BE2C (cell line): ENCODE results near the gene FBLIM1.

Source experiments
- DNase-seq: peaks from one replicate; pipeline ENCODE4 v3.0.0-alpha.2; 2020
- H3K27me3 ChIP-seq: fragments of 250-450 bp; sonication (Bioruptor Pico); 2 replicates; pipeline ENCODE4 v1.5.1; 2020; ENCODE audit warnings: mild to moderate bottlenecking
- H3K36me3 ChIP-seq: fragments of 250-450 bp; sonication (Bioruptor Pico); 2 replicates; pipeline ENCODE4 v1.5.1; 2020; ENCODE audit warnings: mild to moderate bottlenecking
- H3K4me1 ChIP-seq: fragments of 250-450 bp; sonication (Bioruptor Pico); 2 replicates; pipeline ENCODE4 v1.5.1; 2020
- H3K4me3 ChIP-seq: 2 replicates; pipeline ENCODE4 v1.5.1; 2011; ENCODE audit warnings: low read depth, low read length
- H3K9me3 ChIP-seq: fragments of 250-450 bp; sonication (Bioruptor Pico); 2 replicates; pipeline ENCODE4 v1.5.1; 2020
- TF ChIP-seq, protein P1 (sequence below): IDR thresholded peaks from 2 replicates; pipeline ENCODE4 v1.5.1; 2012; ENCODE audit warnings: mild to moderate bottlenecking, low read depth, low read length

The FBLIM1 gene

DNA sequence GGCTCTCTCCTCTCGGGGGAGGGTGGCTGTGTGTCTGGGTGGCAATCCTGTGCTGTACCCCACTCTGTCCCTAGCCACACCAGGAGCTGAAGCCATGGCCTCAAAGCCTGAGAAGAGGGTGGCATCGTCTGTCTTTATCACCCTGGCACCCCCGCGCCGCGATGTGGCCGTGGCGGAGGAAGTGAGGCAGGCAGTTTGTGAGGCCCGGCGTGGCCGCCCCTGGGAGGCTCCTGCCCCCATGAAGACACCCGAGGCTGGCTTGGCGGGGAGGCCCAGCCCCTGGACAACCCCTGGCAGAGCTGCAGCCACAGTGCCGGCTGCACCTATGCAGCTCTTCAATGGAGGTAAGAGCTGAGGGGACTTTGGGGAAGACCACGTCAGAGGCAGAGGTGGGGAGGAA is 6.3 kb downstream of the FBLIM1 start:
- no peaks in the 10 kb centered on the region for H3K9me3 ChIP-seq
- DNase-seq = no peak
- H3K36me3 ChIP-seq = no peaks in the 10 kb centered on the region
- TF ChIP-seq, protein P1, sequence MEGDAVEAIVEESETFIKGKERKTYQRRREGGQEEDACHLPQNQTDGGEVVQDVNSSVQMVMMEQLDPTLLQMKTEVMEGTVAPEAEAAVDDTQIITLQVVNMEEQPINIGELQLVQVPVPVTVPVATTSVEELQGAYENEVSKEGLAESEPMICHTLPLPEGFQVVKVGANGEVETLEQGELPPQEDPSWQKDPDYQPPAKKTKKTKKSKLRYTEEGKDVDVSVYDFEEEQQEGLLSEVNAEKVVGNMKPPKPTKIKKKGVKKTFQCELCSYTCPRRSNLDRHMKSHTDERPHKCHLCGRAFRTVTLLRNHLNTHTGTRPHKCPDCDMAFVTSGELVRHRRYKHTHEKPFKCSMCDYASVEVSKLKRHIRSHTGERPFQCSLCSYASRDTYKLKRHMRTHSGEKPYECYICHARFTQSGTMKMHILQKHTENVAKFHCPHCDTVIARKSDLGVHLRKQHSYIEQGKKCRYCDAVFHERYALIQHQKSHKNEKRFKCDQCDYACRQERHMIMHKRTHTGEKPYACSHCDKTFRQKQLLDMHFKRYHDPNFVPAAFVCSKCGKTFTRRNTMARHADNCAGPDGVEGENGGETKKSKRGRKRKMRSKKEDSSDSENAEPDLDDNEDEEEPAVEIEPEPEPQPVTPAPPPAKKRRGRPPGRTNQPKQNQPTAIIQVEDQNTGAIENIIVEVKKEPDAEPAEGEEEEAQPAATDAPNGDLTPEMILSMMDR = no peak
- H3K4me3 ChIP-seq = no peak overlapping the region
- H3K27me3 ChIP-seq = no peaks in the 10 kb centered on the region
- peaks cover 5% of the 10 kb centered on the region; the same call in 1 of the 2 replicates for H3K4me1 ChIP-seq

DNA sequence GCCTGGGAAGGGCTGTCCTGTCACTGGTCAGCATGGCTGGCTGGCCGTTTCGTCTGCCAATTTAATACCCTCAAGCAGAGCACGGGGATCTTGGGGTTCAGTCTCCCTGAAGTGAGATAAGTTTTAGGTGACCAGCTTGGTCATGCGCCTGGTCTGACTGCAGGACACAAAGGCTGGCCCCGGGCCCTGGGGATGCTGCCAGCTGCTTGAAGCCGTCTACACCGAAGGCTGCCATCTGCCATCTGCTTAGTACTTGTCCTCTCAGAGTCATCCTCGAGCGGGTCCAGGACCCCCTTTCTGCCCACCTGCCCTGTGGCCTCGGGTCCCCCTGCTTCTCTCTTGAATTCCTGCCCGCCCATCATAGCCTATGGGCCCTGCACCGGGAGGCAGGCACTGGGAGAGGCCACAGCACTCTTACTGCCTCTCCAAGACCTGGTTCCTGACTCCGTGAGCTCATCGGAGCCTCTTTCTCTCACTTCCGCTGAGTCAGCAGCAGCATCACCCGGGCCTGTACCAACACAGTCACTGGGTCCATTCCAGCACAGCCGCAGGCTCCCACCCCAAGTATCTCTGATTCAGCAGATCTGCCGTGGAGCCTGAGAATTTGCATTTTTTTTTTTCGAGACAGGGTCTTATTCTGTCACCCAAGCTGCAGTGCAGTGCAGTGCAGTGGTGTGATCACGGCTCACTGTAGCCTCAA is 7.0 kb downstream of the FBLIM1 start:
- Histone ChIP-seq H3K9me3 (no peaks in the 10 kb centered on the region), H3K4me1 (peaks cover 5% of the 10 kb centered on the region; the same call in 1 of the 2 replicates), H3K36me3 (no peaks in the 10 kb centered on the region), H3K4me3 (no peak overlapping the region), H3K27me3 (no peaks in the 10 kb centered on the region)
- no peak for DNase-seq
- TF ChIP-seq, protein P1 = no peak

DNA sequence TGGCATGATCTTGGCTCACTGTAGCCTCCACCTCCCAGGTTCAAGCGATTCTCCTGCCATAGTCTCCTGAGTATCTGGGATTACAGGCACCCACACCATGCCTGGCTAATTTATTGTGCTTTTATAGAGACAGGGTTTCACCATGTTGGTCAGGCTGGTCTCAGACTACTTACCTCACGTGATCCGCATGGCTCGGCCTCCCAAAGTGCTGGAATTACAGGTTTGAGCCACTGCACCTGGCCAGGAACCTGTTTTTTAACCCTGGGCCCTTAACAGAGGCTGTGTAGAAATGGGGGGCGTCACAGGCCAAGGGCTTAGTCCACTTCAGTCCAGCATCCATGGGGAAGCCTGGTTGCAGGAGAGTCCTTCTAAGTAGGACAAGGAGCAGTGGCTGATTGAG is 9.3 kb downstream of the FBLIM1 start:
- Histone ChIP-seq H3K9me3 (no peaks in the 10 kb centered on the region), H3K4me3 (no peak overlapping the region), H3K27me3 (no peaks in the 10 kb centered on the region), H3K4me1 (no peaks in the 10 kb centered on the region), H3K36me3 (no peaks in the 10 kb centered on the region)
- TF ChIP-seq, protein P1 = no peak
- no peak for DNase-seq

DNA sequence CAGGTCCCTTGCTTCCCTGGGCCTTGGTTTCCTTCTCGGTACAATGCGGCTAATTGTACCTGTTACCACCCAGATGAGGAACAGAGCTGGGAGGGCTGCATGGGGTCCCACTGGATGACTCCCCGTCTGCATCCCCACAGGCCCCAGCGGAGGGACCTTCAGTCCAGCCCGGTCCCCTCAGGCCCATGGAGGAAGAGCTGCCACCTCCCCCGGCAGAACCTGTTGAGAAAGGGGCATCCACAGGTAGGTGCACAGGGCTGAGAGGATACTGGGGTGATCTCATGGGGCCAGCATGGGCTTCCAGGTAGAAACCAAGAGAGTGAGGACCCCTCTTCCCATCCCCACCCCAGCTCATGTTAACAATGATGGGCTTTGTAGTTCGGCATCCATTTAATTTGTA is 9.8 kb downstream of the FBLIM1 start:
- Histone ChIP-seq H3K27me3 (no peaks in the 10 kb centered on the region), H3K4me3 (no peak overlapping the region), H3K36me3 (no peaks in the 10 kb centered on the region), H3K9me3 (no peaks in the 10 kb centered on the region), H3K4me1 (no peaks in the 10 kb centered on the region)
- no peak for DNase-seq
- TF ChIP-seq, protein P1 = no peak

DNA sequence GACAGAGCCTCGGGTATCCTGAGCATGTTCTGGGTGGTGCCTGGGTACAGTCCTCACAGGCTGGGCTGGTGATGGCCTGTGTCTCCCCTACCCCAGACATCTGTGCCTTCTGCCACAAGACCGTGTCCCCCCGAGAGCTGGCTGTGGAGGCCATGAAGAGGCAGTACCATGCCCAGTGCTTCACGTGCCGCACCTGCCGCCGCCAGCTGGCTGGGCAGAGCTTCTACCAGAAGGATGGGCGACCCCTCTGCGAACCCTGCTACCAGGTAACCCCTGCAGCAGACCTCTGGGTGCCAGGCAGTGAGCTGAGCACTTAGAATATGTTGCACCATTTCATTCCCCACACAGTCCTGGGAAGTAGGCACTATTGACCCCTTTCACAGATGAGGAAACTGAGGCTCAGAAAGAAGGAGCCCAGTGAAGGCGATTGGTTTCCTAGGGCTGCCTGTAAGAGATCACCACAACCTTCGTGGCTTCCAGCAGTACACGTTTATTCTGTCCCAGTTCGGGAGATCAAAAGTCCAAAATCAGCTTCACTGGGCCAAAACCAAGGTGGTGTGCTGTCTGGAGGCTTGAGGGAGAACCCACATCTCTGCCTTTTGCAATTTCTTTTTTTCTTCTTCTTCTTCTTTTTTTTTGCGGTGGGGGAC is 11.8 kb downstream of the FBLIM1 start:
- H3K27me3 ChIP-seq = no peaks in the 10 kb centered on the region
- DNase-seq = no peak
- H3K4me1 ChIP-seq = no peaks in the 10 kb centered on the region
- H3K36me3 ChIP-seq = no peaks in the 10 kb centered on the region
- no peaks in the 10 kb centered on the region for H3K9me3 ChIP-seq
- TF ChIP-seq, protein P1 = no peak
- no peak overlapping the region for H3K4me3 ChIP-seq

DNA sequence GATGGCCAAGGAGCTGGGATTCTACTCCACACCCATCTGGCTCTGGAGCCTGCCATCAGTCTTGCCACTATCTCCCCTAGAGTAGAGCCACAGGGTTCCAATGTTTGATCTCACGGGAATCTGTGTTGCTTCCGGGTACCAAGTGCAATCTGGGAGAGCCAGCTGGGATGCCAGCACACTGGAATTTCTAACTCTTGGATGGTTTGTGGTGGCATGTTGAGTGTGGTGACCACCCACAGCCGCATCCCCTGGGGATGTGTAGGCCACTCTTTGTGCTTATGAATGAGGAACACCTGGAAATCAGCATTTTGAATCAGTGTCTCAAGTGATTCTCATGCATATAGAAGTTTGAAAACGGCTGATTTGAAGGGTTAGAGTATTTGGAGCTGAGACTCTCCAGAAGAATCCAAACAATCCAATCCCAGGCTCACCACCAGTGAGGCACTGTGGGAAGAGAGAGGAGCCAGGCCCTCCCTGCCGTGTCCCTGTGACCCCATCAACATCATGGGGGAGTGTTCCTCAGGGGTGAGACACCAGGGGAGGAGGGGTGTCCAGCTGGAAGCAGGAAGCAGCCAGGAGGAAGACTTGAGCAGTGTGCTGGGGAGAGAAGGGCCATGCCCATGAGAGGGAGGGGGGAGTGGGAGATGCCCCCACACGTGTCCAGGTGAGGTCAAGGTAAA is 13.4 kb downstream of the FBLIM1 start:
- no peak overlapping the region for H3K4me3 ChIP-seq
- H3K4me1 ChIP-seq = no peaks in the 10 kb centered on the region
- no peak for DNase-seq
- no peaks in the 10 kb centered on the region for H3K9me3 ChIP-seq
- TF ChIP-seq, protein P1 = no peak
- H3K36me3 ChIP-seq = no peaks in the 10 kb centered on the region
- no peaks in the 10 kb centered on the region for H3K27me3 ChIP-seq
